GM18861 (cell line): ENCODE data around the gene MGAT5.

ENCODE experiments used
- ATAC-seq: cut with Tn5 transposase; IDR thresholded peaks from one replicate; pipeline ENCODE4 v1.9.1; 2021; ENCODE audit not compliant: unreplicated experiment

The MGAT5 gene

DNA sequence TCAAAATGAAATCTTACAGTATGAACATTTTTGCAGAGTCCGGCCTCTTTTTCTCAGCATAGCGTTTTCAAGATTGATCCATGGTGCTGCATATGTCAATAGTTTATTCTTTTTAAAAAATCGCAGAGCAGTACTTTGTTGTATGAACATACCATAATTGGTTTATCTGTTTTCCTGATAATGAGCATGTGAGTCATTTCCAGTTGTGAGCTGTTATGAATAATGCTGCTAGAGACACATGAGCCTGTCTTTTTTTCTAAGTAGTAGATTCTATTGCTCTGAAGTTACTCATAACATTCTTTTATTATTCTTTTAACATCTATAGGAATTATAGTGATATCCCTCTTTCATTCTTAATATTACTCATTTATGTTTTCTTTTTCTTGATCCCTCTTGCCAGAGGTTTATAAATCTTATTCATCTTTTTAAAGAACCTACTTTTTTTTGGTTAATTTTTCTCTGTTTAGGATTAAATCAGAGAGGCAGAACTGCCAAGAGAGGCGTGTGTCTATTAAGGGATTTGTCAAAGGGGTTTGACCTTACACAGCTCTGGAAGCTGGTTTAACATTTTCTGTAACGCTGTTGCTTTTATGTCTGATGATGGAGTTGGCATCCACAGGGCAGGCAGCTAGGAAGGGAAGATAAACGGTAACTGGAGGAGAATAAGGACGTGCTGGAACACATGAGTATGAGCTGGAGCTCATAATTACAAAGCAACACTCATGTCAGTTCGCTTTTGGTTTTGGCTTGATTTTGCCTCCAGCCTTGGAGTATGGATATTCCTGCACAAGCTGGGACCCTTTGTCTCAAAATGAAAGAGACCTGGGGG, 47.4 kb downstream of the MGAT5 start:
- no peak for ATAC-seq

DNA sequence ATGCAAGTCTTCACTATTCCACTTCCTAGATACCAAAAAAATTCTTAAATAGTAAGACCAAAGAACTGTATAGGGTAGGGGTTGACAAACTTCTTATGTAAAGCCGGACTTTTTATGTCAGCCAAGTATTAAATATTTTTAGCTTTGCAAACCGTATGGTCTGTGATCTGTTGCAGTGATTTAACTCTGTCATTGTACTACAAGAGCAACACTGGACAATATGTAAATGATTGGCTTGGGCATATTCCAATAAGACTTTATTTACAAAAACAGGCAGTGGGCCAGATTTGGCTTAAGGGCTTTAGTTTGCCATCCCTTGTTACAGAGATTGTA, 48.0 kb downstream of the MGAT5 start:
- ATAC-seq, result no peak

DNA sequence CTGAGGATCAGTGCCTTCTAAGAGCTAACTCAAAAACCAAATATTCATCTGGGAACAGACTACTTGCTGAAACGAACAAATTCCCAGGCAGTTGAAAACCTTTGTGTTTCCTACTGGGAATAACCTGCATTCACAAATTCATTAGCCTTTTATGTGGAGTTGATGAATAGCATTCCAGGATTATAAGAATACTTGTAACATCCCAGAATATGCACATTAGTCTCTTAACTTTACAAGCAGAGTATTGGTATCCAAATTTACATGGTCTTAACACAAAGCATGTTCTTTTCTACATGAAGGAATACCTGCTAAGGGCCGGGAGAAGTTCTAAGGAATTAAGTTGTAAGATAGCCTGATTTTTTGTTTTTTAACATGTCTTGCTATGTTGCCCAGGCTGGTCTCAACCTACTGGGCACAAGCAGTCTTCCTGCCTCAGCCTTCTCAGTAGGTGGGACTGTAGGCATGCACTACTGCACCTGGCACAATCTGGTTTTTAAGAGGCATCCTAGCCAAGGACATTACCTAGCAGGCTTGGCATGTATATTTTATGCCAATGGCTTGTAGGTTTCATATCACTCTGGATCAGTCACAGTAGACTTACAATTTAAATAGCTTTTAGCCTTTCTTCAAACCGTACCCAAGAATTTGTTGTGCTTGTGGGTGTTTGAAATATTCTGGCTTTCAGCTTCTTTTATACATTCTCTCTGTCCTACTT, 50.7 kb downstream of the MGAT5 start:
- ATAC-seq, result no peak

DNA sequence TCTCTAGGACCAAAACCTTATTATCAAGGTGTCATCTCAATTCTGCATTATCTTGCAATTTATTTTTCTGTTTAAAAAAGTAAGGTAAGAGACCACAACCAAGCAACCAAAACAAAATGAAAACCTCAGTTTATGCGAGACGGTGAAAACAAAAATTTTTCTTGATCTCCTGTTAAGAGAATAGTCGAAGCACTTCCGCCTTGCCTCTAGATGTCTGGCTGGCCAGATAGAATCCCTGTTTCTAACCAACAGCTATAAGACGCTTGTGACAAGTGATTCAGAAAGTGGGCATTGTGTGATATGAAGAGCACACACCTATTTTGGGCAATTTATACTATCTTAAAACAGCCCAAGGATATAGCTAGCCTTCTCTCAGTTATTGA, 51.2 kb downstream of the MGAT5 start:
- no peak for ATAC-seq

DNA sequence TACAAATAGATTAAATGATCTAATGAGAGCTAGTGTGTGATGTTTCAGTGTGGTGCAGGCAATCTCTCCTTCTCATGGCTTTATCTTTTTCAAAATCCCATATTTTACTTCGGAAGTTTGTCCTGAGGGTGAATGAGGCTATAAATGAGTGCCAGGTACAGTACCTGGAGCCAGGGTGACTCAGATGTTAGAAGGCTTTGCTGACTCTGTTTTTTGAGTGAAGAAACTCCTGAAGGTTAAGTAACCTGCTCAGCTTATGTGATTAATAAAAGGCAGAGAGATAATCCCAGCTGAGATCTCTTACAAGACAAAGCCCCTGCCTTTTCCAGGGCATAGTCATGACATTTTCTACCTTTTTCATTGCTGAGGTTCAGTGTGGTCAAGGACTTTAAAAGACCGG, 52.6 kb downstream of the MGAT5 start:
- no peak for ATAC-seq

DNA sequence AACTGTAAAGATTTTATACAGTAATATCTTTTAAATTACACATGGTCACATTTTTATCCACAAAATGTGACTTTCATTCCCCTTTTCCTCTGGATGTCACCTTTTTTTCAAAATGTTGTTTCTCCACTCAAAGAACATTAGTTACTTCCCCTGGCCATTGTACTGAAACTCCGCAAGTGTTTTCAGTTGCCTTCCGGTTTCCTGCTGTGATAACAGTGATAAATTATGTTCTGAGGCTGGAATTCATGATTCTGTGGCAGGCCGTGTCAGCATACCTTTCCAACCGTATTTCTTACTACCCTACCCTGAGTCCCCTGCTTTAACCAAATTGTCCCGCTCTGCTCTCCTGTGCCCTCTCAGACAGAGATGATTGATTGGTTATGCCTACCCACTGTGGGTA, 53.5 kb downstream of the MGAT5 start:
- no peak for ATAC-seq

DNA sequence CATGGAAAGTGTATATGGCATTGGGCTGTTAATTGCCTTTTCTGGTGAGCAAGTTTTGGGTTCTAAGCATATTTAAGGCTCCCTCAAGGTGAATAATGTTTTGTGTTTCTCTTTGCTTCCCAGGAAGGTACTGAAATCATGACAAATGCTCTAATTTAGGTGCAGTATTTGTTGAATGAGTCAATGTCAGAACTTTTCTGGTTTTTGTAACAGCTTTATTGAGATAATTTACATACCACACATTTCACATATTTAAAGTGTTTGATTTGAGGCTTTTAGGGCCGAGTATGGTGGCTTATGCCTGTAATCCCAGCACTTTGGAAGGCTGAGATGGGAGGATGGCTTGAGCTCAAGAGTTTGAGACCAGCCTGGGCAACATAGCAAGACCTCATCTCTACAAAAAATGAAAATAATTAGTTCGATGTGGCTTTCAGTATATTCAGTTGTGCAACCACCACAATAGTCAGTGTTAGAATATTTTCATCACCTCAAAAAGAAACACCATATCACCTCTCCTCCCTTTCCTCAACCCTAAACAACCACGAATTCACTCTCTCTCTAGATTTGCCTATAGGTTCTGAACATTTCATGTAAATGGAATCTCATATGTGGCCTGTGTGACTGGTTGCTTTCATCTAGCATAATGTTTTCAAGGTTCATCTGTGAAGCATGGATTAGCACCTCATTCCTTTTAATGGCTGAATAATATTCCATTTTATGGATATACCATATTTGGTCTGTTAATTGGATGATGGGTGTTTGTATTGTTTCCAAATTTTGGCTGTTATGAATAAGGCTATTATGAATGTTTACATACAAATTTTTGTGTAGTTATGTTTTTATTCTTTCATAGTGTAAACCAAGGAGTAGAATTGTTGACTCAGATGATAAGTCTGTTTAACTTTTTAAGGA, 54.9 kb downstream of the MGAT5 start:
- ATAC-seq, result no peak

DNA sequence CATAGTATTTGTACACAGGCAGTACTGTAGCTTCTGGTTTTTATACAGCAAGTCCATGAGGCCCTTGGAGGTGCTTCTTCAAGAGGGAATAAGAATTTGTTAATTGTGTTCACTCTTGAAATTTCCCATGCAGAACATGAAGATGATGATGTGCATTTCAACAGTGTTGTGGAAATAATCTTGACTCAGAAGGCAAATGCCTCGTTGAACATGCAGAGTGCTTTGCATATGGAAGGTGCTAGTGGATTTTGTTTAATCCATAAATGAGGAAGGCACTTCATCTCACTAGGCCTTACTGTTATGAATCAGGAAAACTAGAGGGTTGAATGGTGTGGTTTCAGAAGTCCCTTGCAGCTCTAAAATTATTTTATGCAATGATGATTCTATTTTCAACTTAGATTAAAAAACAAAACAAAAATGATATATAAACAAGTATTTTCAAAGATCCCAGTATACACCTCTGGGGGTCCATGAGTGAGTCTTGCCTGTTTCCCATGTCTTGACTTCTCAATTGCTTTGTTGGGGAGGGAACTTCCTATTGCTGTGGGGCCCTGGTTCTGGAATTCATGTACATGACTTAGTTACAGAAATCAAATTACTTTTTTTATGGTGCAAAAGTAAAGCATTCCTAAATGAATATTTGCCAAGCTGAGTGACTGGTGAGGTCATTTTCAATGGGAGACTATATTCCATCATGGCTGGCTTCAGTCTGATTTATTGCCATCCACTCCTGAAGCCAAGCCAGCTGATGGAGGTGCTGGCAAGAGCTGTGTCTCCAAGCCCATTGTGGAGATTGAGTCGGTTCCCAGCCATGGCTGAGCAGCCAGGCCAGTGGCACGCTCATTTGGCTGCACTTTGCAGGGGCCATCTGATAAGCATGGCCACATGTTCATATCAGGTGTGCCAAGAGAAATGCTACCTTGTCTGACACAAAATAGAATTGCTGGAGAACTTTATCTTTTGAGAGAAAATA, 56.5 kb downstream of the MGAT5 start:
- ATAC-seq, result no peak

DNA sequence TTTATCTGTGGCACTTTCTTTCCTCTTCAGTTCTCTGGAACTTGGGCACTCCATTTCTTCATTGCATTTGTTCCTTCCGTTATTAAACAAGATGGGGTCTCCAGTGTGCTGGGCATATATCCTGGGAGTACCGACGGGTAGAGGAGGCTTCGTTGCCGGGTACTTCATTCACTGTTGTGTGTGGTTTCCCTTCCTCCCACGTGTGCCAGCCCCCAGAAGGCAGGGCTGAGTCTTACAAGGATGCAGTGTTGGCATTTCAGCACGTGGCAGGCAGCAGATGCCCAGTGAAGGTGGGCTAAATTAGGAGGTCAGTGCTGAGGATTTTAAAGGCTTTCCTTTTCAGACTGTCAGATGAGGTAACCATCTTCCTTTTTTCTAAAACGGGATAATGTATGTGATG, 58.6 kb downstream of the MGAT5 start:
- no peak for ATAC-seq

DNA sequence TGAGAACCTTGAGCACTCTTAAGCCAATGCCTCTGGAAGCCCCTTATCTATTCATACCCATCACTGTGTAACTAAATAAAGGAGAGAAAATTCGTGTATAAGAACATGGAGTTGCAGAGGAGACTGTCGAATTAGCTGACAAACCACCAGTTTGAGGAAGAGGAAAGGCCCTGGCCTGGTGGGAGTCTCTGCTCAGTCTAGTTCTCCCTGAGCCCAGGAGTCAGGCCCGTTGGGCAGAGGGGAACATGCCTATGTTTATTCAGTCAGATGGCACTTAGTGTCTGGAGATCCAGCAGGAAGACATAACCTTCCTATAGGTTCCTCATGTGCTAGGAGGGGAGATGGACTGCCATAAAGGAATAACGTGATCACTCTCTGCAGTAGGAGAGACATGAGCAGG, 60.3 kb downstream of the MGAT5 start:
- ATAC-seq, result no peak

DNA sequence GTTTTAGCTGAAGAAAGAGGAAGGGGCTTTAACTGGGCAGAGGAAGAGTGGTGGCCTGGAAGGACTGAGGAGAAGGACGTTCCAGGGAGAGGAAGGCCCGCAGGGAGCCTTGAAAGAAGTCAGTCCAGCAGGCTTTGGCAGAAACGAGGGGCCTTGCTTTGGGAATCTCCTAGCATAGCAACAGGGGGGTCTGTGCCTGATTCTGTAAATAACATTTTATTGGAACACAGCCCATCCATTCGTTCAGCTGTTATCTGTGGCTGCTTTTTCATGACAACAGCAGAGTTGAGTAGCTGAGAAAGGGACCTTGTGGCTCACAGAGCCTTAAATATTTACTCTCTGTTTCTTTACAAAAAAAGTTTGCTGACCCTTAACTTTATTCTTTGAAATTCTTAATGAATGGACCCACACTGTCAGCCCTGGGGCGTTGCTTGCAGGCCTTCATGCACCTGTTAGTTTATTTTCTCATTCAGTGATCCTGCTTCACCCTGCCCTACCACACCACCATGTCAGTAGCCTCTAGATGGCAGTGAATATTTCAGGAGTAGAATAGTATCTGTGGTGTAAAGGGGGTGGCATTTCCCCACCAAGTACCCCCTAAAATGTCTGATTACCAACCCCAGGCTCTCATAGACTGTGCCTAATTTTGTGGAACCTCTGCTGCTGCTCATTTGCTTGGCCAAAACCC, 61.0 kb downstream of the MGAT5 start:
- no peak for ATAC-seq

DNA sequence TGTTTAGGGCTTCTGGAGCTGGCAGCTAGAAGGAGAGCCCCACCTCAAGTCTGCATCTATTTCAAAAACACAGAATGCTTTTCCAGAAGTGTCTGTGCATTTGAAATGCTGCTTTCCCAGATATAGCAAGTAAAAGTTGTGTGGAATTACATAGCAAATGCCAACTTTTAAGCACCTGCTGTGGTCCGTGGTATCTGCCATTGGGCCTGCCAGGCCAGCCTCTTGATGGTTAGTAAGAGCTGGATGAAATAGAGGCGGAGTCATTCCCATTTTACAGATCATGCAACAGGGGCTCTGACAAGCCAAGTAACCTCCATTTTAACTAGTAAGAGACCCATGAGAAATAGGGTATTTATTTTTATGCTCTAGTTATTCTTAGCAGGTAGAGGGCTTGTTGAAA, 61.6 kb downstream of the MGAT5 start:
- ATAC-seq, result no peak

DNA sequence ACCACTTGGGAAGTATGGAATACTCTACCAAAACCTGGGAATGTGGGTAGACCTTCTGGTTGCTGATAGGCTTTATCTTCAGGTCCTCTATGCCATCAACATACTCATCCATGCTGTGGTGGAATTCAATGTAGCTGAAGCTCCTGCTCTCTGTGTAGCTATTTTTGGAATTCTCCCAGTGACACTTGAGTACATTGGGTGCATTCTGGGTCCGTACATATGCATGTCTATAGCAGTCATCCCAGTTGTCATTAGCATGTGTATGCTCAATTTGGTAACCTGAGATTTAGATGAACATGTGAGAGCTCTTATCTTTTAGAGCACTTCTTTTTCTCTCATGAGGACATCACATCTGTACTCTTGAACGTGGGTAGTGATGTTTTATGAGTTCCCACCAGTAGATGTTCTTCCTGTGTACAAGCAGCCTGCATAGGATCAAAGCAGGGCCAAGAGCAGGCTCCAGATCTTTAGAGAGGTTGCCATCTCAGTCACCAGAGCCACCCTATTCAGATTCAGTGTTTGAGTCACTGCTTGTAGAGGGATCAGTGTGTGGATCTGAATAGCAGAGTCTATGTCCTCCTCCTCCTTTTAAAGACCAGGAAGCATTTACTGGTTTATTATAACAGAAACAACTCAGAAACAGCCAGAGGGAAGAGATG, 65.9 kb downstream of the MGAT5 start:
- ATAC-seq, result no peak

DNA sequence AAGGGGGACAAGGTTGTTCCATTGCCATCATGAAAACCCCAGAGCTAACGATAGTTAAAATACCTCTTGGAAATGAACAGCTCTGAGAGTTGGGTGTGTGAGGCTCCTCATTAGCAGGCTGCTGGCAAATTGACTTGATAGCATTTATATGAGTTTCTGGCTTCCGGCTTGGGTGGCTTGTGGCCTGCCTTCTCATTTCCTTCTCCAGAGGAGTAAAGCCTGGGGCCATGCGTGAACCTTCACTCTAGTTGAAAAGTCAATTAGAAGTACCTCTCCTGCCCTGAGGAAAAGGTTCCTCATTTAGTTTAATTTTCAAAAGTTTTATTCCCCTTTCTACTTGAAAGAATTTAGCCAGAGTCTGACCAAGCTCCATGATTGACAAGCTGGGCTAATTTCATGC, 67.1 kb downstream of the MGAT5 start:
- ATAC-seq, result no peak

DNA sequence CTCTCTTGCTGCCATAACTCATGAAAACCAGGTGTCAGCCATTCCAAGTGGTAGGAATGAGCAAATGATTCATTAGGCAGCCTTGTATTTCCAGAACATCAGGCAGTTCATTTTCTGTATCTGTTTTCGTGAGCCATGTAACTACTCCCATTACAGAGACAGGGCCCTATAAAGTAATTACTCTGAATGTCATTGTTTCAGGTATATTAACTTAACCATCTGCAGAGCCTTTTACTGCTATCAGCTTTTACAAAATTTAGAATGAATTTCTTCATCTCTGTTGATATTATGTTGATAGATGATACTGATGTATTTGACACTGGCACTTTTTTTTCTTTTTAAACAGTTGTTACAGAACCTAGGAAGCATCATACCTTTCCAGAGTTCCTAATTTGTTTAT, 69.9 kb downstream of the MGAT5 start:
- ATAC-seq, result no peak

DNA sequence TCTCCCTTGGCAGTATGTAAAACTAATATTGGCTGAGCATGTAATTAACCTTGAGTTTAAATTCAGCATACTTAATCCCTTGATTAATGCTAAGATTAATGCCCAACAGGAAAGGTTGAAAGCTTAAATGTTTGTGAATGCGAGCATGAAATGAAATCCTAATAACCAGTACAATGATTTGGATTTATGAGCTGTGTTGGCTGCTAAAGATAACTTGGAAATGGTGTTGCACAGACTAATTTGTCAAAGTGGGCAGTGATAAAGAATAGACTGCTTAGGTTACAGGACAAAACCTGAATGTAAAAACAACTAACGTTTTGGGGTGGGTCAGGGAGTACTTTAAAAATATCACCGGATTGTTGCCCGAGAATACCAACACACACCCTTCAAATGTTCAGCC, 70.6 kb downstream of the MGAT5 start:
- no peak for ATAC-seq

DNA sequence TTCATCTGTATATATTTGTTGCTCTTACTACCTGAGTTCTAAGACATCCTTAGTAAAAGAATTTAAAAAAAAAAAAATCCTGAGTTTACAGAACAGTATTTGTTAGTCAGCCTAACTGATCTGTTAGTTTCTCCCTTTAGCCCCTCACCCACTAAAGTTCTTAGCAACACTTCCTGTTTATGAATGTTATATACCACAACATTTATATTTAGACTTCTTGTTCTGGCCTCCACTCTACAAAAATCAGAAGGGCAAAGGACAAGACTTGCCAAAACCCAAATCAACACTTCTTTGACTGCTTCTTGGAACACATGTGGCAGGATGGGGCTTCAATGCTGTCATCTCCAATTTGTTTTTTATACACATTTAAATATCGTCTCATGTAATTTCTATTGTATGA, 71.1 kb downstream of the MGAT5 start:
- ATAC-seq, result peak; percentile 72

DNA sequence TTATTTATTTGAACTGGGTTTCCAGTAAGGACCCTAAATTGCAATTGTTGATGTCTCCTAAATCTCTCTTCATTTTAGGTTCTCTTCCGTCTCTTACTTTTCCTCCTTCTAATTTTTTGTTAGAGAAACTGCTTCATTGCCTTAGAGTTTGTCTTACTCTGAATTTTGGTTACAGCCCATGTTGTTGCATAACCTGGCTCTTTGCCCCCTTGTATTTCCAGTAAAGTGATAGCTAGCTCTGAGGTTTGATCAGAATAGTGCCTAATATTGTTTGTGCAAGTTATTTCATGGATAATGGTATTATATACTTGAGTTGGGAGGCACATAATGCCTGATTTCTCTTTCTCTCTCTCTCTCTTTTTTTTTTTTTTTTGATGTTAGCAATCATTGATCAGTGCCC, 71.8 kb downstream of the MGAT5 start:
- ATAC-seq, result no peak

DNA sequence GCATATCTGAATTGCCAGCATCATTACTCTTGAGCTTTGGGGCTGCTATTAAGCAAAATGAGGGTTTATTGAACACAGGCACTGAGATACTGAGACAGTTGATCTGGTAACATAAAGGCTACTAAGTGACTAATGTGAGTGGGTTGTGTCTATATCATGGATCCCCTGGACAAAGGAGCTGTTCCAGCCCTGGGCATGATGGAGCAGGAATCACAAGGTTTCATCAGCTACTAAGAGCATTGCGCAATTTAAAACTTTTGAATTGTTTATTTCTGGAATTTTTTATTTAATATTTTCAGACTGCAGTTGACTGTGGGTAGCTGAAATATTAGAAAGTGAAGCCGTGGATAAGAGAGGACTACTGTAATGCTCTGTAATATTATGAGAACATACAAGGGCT, 73.5 kb downstream of the MGAT5 start:
- ATAC-seq, result no peak

DNA sequence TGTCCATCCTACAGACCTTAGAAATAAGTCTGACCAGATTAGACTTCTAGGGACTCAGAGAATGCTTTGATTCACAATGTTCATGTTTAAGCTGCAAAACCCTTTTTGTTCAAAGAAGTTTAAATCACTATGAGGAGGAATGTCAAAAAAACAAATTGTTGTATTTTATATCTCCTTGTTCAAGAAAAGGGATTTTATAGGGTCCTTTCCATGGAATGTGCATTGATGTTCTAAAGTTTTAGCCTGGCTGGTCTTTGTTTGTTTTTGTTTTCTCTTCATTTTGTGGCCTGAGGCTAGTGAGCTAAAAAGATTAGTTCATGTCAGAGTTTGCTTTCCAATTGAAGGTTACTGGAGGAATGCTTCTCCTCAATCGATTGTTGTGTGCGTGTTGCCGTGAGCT, 77.2 kb downstream of the MGAT5 start:
- no peak for ATAC-seq
